Thoracic aorta (tissue), 2 donors: Measurements from ENCODE around the gene TSPAN31. TPM values are rescaled to one million over a fixed set of nuclear protein-coding genes. Genes with fewer than 3 reads are reported as not detected.

Source experiments
- ATAC-seq: fragments of 150-250 bp; one replicate; pipeline ENCODE4 v1.8.0; 2017; ENCODE audit warnings: low read depth; ENCODE audit not compliant: insufficient number of reproducible peaks, low FRiP score
- DNase-seq: peaks from one replicate; pipeline ENCODE4 v3.0.0-alpha.2; 2020; ENCODE audit warnings: low spot score
- H3K27ac ChIP-seq, 2 donors: fragments of 200-600 bp; sonication (generic); 1 replicate in 1 of 2; 2 replicates in 1 of 2; pipeline ENCODE4 v1.5.1; 2016; ENCODE audit warnings: mild to moderate bottlenecking in 2 of 2, moderate library complexity in 2 of 2
- H3K27me3 ChIP-seq: fragments of 200-600 bp; sonication (generic); replicated peaks from 2 replicates; pipeline ENCODE4 v1.6.0; 2016; ENCODE audit warnings: mild to moderate bottlenecking; ENCODE audit not compliant: insufficient read depth
- H3K36me3 ChIP-seq: fragments of 200-600 bp; sonication (generic); one replicate; pipeline ENCODE4 v1.5.1; 2016
- H3K4me1 ChIP-seq, 2 donors: fragments of 200-600 bp; sonication (generic); 1 replicate in 1 of 2; 2 replicates in 1 of 2; pipeline versions ENCODE4 v1.5.1 to v1.6.0; 2016; ENCODE audit warnings: low read depth in 2 of 2, mild to moderate bottlenecking in 1 of 2; ENCODE audit not compliant: control insufficient read depth in 1 of 2
- H3K4me3 ChIP-seq: fragments of 200-600 bp; sonication (generic); 2 replicates; pipeline ENCODE4 v1.5.1; 2016; ENCODE audit warnings: mild to moderate bottlenecking
- H3K9me3 ChIP-seq: fragments of 200-600 bp; sonication (generic); 2 replicates; pipeline ENCODE4 v1.5.1; 2016
- total RNA-seq, 2 donors: library from RNA; depleted of rRNA; stranded (reverse); fragments of >200 nt; gene quantifications; one replicate each; pipeline versions ENCODE4 v1.1.0 to v1.2.3, GENCODE V29; 2016
- TF ChIP-seq, protein P1 (sequence below): fragments of 200-600 bp; sonication (generic); IDR thresholded peaks from one replicate; pipeline ENCODE4 v1.5.1; 2019; ENCODE audit warnings: antibody characterized with exemption

Gene TSPAN31
- total RNA-seq, 2 donors from 2014 or later: 58.8 to 115 TPM

DNA sequence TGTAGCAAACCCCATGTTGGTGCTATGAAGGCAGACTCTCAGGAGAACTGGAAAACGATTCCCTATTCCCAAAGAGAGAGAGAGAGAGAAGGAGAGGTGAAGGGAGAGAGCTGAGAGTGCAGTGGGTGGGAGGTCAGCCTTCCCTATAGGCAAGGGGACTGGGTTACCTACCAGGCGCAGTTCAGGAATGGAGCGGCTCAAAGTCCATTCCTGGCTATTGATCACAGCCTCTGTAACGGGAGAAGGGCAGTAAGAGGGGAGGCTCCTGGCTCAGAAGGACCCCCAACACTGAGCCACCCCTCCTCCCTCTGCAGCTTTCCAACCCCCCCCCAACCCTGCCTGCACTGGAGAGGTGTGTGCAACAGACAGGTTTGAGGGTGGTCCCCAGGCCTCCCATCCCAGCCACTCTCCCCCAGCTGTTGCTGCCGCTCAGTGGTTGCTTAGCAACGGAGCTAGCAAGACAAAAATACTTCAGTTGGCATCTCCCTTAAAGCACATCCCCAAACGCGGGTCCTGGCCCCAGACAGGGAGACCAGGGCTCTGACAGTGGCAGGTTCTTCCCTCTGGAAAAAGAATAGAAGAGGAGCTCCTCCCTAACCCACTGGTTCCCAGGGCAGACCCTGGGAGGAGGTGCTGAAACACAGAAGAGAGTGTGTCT is 9.5 kb upstream of the TSPAN31 start:
- TF ChIP-seq, protein P1, sequence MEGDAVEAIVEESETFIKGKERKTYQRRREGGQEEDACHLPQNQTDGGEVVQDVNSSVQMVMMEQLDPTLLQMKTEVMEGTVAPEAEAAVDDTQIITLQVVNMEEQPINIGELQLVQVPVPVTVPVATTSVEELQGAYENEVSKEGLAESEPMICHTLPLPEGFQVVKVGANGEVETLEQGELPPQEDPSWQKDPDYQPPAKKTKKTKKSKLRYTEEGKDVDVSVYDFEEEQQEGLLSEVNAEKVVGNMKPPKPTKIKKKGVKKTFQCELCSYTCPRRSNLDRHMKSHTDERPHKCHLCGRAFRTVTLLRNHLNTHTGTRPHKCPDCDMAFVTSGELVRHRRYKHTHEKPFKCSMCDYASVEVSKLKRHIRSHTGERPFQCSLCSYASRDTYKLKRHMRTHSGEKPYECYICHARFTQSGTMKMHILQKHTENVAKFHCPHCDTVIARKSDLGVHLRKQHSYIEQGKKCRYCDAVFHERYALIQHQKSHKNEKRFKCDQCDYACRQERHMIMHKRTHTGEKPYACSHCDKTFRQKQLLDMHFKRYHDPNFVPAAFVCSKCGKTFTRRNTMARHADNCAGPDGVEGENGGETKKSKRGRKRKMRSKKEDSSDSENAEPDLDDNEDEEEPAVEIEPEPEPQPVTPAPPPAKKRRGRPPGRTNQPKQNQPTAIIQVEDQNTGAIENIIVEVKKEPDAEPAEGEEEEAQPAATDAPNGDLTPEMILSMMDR: no peak
- Histone ChIP-seq H3K4me1 (peaks cover 28 to 34% of the 10 kb centered on the region in 2 donors), H3K27ac (no peak overlapping the region), H3K27me3 (peaks cover 21% of the 10 kb centered on the region), H3K36me3 (no peaks in the 10 kb centered on the region), H3K9me3 (no peaks in the 10 kb centered on the region), H3K4me3 (no peak overlapping the region)
- ATAC-seq (no peak), DNase-seq (no peak)

DNA sequence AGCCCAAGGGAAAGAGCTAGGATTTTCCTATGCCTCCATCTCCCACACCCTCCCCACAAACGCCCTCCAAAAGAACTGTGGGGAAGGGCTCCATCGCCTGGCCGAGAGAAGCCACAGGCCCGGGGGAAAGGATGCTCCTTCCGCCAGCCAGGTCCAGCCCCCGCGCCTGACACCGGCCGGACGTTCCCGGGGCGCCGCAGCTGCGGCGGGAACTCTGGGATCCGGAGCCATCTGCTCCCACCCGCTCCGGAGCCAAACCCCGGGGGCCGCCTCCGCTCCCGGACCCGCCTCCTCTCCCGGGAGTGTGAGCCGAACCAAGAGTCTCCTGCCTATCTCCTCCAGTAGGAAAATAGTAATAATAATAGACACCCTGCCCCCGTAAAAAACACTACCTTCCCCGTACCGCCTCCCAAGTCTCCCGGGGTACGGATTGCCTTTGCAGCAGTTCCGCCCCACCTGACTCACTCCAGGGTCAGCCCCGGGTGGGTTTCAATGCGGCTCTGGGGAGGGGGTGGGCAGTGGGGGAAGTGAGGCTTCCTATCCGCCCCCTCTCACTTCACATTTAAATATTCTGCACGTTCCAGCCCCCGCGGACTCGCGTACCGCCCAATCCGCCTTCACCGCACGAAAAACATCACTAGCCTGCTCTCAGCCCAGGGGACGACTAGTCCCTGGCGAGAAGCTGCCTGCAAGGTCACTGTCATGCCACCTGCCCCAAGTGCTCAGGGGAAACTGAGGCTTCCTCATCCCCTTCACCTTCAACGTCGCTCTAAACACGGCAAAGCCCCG is 8.7 kb upstream of the TSPAN31 start:
- DNase-seq (no peak), ATAC-seq (no peak)
- no peaks in the 10 kb centered on the region for H3K36me3 ChIP-seq
- H3K4me3 ChIP-seq: peak overlapping the region; percentile 38
- TF ChIP-seq, protein P1: no peak
- H3K27me3 ChIP-seq: peaks cover 21% of the 10 kb centered on the region
- peaks cover 28 to 34% of the 10 kb centered on the region in 2 donors for H3K4me1 ChIP-seq
- no peak overlapping the region for H3K27ac ChIP-seq
- H3K9me3 ChIP-seq: no peaks in the 10 kb centered on the region

DNA sequence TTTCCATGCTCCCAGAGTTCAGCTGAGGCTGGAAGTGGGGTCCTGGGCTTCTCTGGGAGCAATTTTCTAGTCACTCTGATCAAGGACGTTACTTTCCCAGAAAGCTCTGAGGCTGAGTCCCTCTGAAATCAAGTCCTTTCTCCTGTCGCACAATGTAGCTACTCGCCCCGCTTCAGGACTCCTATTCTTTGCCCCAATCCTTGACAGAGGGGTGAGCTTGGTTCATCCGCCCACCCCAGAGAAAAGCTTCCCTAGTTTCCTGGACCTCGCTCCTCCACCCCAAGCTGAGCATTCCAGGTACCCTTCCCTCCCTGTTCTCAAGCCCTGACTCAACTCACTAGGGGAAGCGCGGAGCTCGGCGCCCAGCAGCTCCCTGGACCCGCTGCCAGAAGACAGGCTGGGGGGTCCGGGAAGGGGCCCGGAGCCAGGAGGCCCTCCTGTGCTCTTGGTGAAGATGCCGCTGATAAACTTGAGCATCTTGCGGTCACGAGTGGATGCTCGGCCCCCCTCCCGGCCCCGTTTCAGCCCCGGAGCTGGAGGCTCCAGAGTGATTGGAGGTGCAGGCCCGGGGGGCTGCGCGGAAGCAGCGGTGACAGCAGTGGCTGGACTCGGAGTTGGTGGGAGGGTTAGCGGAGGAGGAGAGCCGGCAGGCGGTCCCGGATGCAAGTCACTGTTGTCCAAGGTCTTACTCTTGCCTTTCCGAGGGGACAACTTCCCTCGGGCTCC is 7.9 kb upstream of the TSPAN31 start:
- ATAC-seq (no peak), DNase-seq (no peak)
- Histone ChIP-seq H3K27ac (peak overlapping the region in 1 of 2 donors; percentile 43), H3K27me3 (peaks cover 21% of the 10 kb centered on the region), H3K4me1 (peaks cover 28 to 34% of the 10 kb centered on the region in 2 donors), H3K9me3 (no peaks in the 10 kb centered on the region), H3K4me3 (peak overlapping the region; percentile 59), H3K36me3 (no peaks in the 10 kb centered on the region)
- TF ChIP-seq, protein P1: no peak

DNA sequence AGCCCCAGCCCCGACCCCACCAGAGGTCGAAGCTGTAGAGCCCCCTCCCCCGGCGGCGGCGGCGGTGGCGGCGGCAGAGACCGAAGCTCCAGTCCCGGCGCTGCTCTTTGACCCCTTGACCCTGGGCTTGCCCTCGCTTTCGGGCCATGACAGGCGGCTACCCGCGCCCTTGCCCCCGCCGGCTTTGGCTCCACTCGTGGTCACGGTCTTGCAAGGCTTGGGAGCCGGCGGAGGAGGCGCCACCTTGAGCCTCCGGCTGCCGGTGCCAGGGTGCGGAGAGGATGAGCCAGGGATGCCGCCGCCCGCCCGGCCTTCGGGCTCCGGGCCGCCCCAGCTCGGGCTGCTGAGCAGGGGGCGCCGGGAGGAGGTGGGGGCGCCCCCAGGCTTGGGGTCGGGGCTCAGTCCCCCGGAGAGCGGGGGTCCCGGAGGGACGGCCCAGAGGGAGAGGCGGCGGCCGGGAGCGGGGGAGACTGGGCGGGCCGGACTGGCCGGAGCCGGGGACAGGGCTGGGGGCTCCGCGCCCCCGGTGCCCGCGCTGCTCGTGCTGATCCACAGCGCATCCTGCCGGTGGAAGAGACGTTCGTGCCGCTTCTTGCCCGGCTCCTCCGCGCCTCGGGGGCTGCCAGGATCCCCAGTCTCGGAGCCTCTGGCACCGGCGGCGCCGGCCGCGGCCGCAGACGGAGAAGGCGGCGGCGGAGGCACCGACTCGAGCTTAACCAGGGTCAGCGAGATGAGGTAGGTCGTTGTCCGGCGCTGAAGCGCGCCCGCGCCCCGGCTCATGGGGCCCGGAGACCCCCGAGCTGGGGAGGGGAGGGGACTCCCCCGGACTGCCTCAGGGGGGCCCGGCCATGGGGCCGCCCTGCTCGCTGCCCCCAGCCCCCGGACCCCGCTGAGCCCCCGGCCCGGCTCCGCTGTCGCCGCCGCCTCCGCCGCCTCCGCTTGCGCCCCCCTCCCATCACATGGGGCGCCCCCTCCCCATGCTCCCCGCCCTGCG is 7.1 kb upstream of the TSPAN31 start:
- DNase-seq (no peak), ATAC-seq (no peak)
- Histone ChIP-seq H3K36me3 (no peaks in the 10 kb centered on the region), H3K4me3 (peak overlapping the region; percentile 59), H3K9me3 (no peaks in the 10 kb centered on the region), H3K27me3 (peaks cover 21% of the 10 kb centered on the region), H3K27ac (peak overlapping the region in 1 of 2 donors; percentile 43), H3K4me1 (peaks cover 28 to 34% of the 10 kb centered on the region in 2 donors)
- TF ChIP-seq, protein P1: no peak
